GM12873 (cell line): ENCODE results near the gene RAI14.

Source experiments
- CTCF ChIP-seq: IDR thresholded peaks from 2 replicates; pipeline ENCODE4 v1.5.1; 2012; ENCODE audit warnings: low read depth, mild to moderate bottlenecking, moderate library complexity, low read length, control low read depth; ENCODE audit not compliant: insufficient read depth; ENCODE audit errors: missing control alignments

The RAI14 gene

GRCh38 chr5:34870382-34870781 is 214.3 kb downstream of the RAI14 start:
- TF ChIP-seq CTCF = no peak

- TF ChIP-seq CTCF = no peak
These were observed 220.1 kb downstream of the RAI14 start for GRCh38 chr5:34876275-34876674.

- no peak for TF ChIP-seq CTCF
These were observed 225.1 kb downstream of the RAI14 start for GRCh38 chr5:34881246-34881645.
